SHP77 treated with DMSO at 0.1 percent for 48 hours (cell line): ENCODE measurements around the gene ANKS1B.

ENCODE experiments used
- DNase-seq: peaks from one replicate; lab custom pipeline; 2025; lab: John Stamatoyannopoulos, UW

ANKS1B gene

GRCh38 chr12:98812225-98812624 is 1172.5 kb downstream of the ANKS1B start:
- DNase-seq, result no peak

- no peak for DNase-seq
These were observed 1176.4 kb downstream of the ANKS1B start for GRCh38 chr12:98808243-98808875.

- no peak for DNase-seq
These were observed 1177.5 kb downstream of the ANKS1B start for GRCh38 chr12:98807187-98807586.

- DNase-seq, result no peak
These were observed 1181.1 kb downstream of the ANKS1B start for GRCh38 chr12:98803468-98804209.

- no peak for DNase-seq
These were observed 1184.9 kb downstream of the ANKS1B start for GRCh38 chr12:98799822-98800221.

GRCh38 chr12:98799146-98799810 is 1185.5 kb downstream of the ANKS1B start:
- no peak for DNase-seq

- DNase-seq, result no peak
These were observed 1187.5 kb downstream of the ANKS1B start for GRCh38 chr12:98797200-98797599.

- no peak for DNase-seq
These were observed 1188.0 kb downstream of the ANKS1B start for GRCh38 chr12:98796745-98797144.

- no peak for DNase-seq
These were observed 1191.6 kb downstream of the ANKS1B start for GRCh38 chr12:98793121-98793520.

GRCh38 chr12:98791406-98791805 is 1193.3 kb downstream of the ANKS1B start:
- no peak for DNase-seq

GRCh38 chr12:98788396-98788795 is 1196.3 kb downstream of the ANKS1B start:
- no peak for DNase-seq

- no peak for DNase-seq
These were observed 1198.1 kb downstream of the ANKS1B start for GRCh38 chr12:98786653-98787052.

GRCh38 chr12:98783420-98783819 is 1201.3 kb downstream of the ANKS1B start:
- DNase-seq, result no peak

- DNase-seq, result no peak
These were observed 1204.5 kb downstream of the ANKS1B start for GRCh38 chr12:98780261-98780660.

GRCh38 chr12:98772818-98773217 is 1211.9 kb downstream of the ANKS1B start:
- DNase-seq, result no peak

- no peak for DNase-seq
These were observed 1212.7 kb downstream of the ANKS1B start for GRCh38 chr12:98771811-98772752.

- DNase-seq, result no peak
These were observed 1214.5 kb downstream of the ANKS1B start for GRCh38 chr12:98770230-98770629.

- DNase-seq, result no peak
These were observed 1215.7 kb downstream of the ANKS1B start for GRCh38 chr12:98769068-98769467.

- no peak for DNase-seq
These were observed 1217.5 kb downstream of the ANKS1B start for GRCh38 chr12:98767248-98767647.

GRCh38 chr12:98763656-98764055 is 1221.1 kb downstream of the ANKS1B start:
- no peak for DNase-seq

GRCh38 chr12:98758331-98758730 is 1226.4 kb downstream of the ANKS1B start:
- no peak for DNase-seq

- DNase-seq, result no peak
These were observed 1227.3 kb downstream of the ANKS1B start for GRCh38 chr12:98757455-98757854.
